SU-DHL-6 (cell line): ENCODE measurements around the gene ANKRD23.

ENCODE experiments used
- H2AFZ ChIP-seq: fragments of 200-600 bp; sonication (generic); 2 replicates; pipeline ENCODE4 v1.6.1; 2014; ENCODE audit warnings: low read depth, mild to moderate bottlenecking, moderate library complexity, mixed read lengths, antibody characterized with exemption, low read length; ENCODE audit not compliant: severe bottlenecking
- H3F3A ChIP-seq: fragments of 200-600 bp; shearing (Covaris generic); 2 replicates; pipeline ENCODE4 v1.6.0; 2016; ENCODE audit warnings: antibody characterized with exemption, mild to moderate bottlenecking; ENCODE audit not compliant: insufficient read depth
- H3K27ac ChIP-seq: fragments of 200-600 bp; sonication (generic); 2 replicates; pipeline ENCODE4 v1.5.1; 2016; ENCODE audit warnings: low read depth, mild to moderate bottlenecking, low read length, moderate library complexity, mixed read lengths
- H3K27me3 ChIP-seq: fragments of 200-600 bp; sonication (generic), shearing (Covaris generic); 2 replicates; pipeline ENCODE4 v1.6.0; 2014; ENCODE audit warnings: mild to moderate bottlenecking, low read length
- H3K36me3 ChIP-seq: fragments of 200-600 bp; sonication (generic); 2 replicates; pipeline ENCODE4 v1.6.1; 2014; ENCODE audit warnings: mild to moderate bottlenecking, low read length, mixed read lengths
- H3K4me2 ChIP-seq: fragments of 300-600, 200-600 bp; shearing (Covaris generic), sonication (generic); 2 replicates; pipeline ENCODE4 v1.6.0; 2014; ENCODE audit warnings: low read length, low read depth, mild to moderate bottlenecking; ENCODE audit not compliant: poor library complexity, severe bottlenecking
- H3K4me3 ChIP-seq: fragments of 200-600 bp; sonication (generic); 2 replicates; pipeline ENCODE4 v1.5.1; 2014; ENCODE audit warnings: antibody characterized with exemption, low read length, mild to moderate bottlenecking, mixed read lengths; ENCODE audit not compliant: insufficient read depth, poor library complexity, severe bottlenecking
- H3K79me2 ChIP-seq: fragments of 200-600 bp; sonication (generic); 2 replicates; pipeline ENCODE4 v1.6.1; 2014; ENCODE audit warnings: mild to moderate bottlenecking, low read length, moderate library complexity; ENCODE audit not compliant: insufficient read depth
- H3K9ac ChIP-seq: fragments of 200-600 bp; sonication (generic); 2 replicates; pipeline ENCODE4 v1.7.0; 2014; ENCODE audit warnings: mild to moderate bottlenecking, low read length
- H3K9me2 ChIP-seq: fragments of 200-600 bp; sonication (generic); replicated peaks from 2 replicates; pipeline ENCODE4 v1.6.1; 2014; ENCODE audit warnings: low read length; ENCODE audit not compliant: insufficient read depth
- H3K9me3 ChIP-seq: fragments of 200-600 bp; sonication (generic); 2 replicates; pipeline ENCODE4 v1.6.1; 2014; ENCODE audit warnings: low read length, mixed read lengths; ENCODE audit not compliant: insufficient read depth
- H4K20me1 ChIP-seq: fragments of 200-600 bp; sonication (generic); 2 replicates; pipeline ENCODE4 v1.6.1; 2014; ENCODE audit warnings: low read depth, mild to moderate bottlenecking, antibody characterized with exemption, low read length, moderate library complexity, mixed read lengths
- EZH2phosphoT487 ChIP-seq: fragments of 200-600 bp; sonication (generic), shearing (Covaris generic); conservative IDR thresholded peaks from 2 replicates; pipeline ENCODE4 v1.6.1; 2018; ENCODE audit warnings: mild to moderate bottlenecking, antibody characterized with exemption, low read length, moderate library complexity, mixed read lengths
- TF ChIP-seq, protein P1 (sequence below): fragments of 200-600 bp; sonication (generic); IDR thresholded peaks from one replicate; pipeline ENCODE4 v1.5.1; 2017; ENCODE audit warnings: antibody characterized with exemption, mild to moderate bottlenecking, low read length, moderate library complexity; ENCODE audit not compliant: insufficient read depth, poor library complexity, severe bottlenecking

ANKRD23 gene

DNA sequence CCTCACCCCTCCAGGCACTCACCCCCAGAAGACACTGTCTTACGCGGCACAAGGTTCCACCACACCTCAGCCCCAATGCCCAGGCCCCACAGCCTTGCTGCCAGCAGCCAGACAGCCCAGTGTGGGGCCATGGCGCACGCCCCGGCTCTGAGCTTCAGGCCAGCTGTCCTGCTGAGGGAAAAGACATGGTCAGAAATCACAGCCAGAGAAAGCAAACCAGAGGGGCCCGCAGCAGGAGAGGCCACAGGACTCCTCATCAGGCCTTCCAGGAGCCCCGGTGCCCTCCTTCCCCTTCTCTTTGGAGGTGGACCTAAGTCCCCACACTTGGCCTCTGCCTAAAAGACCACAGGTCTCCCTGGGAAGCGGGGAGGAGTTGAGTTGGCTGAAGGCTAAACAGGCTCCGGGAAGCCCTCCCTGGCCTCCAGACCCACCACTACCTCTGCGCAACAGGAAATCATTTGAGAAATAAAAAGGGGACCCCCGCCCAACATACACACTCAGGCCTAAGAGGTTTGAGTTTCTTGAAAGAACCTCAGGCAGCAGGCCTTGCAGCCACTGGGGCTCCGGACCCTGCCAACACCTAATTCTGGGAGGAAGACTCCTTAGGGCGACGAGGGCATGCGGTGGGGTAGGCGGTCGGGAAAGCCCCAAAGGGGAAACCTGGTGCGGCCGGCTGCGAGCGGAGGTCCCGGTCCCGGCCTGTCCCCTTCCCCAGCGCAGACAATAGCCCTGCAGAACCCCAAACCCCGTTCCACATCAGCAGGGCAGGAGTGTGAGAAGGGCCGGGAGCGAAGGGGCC lies 24.1 kb upstream of the ANKRD23 start:
- H3K9me2 ChIP-seq = no peaks in the 10 kb centered on the region
- H3K27ac ChIP-seq = no peak overlapping the region
- no peaks in the 10 kb centered on the region for H3F3A ChIP-seq
- no peak for TF ChIP-seq EZH2phosphoT487
- TF ChIP-seq, protein P1, sequence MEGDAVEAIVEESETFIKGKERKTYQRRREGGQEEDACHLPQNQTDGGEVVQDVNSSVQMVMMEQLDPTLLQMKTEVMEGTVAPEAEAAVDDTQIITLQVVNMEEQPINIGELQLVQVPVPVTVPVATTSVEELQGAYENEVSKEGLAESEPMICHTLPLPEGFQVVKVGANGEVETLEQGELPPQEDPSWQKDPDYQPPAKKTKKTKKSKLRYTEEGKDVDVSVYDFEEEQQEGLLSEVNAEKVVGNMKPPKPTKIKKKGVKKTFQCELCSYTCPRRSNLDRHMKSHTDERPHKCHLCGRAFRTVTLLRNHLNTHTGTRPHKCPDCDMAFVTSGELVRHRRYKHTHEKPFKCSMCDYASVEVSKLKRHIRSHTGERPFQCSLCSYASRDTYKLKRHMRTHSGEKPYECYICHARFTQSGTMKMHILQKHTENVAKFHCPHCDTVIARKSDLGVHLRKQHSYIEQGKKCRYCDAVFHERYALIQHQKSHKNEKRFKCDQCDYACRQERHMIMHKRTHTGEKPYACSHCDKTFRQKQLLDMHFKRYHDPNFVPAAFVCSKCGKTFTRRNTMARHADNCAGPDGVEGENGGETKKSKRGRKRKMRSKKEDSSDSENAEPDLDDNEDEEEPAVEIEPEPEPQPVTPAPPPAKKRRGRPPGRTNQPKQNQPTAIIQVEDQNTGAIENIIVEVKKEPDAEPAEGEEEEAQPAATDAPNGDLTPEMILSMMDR = no peak
- H3K79me2 ChIP-seq = no peaks in the 10 kb centered on the region
- H3K4me2 ChIP-seq = peak overlapping the region; percentile 63
- no peak overlapping the region for H3K9ac ChIP-seq
- H2AFZ ChIP-seq = no peak overlapping the region
- no peak overlapping the region for H3K4me3 ChIP-seq
- H3K9me3 ChIP-seq = no peaks in the 10 kb centered on the region
- no peaks in the 10 kb centered on the region for H4K20me1 ChIP-seq
- no peaks in the 10 kb centered on the region for H3K36me3 ChIP-seq
- H3K27me3 ChIP-seq = no peaks in the 10 kb centered on the region

DNA sequence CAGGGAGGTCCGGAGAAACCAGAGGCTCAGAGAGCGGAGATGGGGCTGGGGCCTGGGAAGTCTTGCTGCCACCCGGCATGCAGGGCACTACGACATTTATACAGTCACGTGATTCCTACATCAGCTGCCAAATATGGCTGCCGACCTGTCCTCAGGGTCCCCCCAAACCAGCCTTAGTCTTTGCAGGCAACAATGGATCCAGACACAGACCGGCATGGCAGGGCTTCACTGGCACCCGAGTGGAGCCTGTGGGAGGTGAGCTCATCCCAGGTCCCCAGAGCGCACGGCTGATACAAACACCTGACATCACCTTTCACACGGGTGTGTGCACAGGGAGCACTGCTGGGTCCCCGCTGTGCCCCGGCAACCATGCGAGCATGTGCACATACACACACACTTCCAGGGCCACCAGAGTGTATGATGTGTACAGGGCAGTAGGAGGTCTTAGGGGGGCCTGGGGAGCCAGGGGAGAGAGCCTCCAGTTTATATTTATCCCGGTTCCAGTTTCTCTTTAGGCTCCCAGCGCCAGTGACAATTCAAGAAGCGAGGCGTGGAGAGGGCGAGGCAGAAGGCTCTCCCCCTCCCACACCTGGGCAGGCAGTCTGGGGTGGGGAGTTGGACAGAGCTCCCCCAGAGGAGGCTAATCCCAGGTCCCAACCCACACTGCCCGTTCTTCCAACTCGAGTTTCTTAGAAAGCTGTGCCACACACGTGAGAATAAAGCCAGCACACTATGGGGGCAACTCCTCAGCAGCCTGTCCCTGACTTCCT lies 23.4 kb upstream of the ANKRD23 start:
- Histone ChIP-seq H3K9me2 (no peaks in the 10 kb centered on the region), H3K4me3 (no peak overlapping the region), H3K4me2 (no peak overlapping the region), H3K9me3 (no peaks in the 10 kb centered on the region), H3K27me3 (no peaks in the 10 kb centered on the region), H3K36me3 (no peaks in the 10 kb centered on the region), H3K27ac (no peak overlapping the region), H3K79me2 (no peaks in the 10 kb centered on the region), H2AFZ (no peak overlapping the region), H3K9ac (no peak overlapping the region), H4K20me1 (no peaks in the 10 kb centered on the region), H3F3A (no peaks in the 10 kb centered on the region)
- TF ChIP-seq, protein P1 = no peak
- TF ChIP-seq EZH2phosphoT487 = no peak

DNA sequence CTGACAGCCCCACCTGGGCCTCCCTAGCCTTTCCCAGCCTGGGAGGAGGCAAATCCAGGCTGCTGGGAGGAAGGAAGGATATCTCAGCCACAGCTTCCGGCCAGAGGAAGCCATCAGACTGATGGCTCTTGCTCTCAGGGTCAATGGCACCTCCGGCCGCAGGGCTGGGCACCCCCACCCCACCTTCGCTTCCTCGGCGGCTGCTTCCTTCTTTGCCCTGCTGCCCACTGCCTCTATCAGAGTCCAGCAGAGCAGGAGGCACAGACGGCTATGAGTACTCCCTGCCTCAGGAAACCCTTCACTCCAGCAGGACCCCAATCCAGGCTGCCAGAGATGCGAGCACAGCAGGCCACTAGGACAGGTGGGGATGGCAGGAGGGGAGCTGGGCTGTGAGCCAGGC lies 22.8 kb upstream of the ANKRD23 start:
- Histone ChIP-seq H3K9me3 (no peaks in the 10 kb centered on the region), H4K20me1 (no peaks in the 10 kb centered on the region), H3K4me3 (no peak overlapping the region), H3F3A (no peaks in the 10 kb centered on the region), H3K27ac (no peak overlapping the region), H3K9me2 (no peaks in the 10 kb centered on the region), H3K4me2 (no peak overlapping the region), H3K36me3 (no peaks in the 10 kb centered on the region), H3K79me2 (no peaks in the 10 kb centered on the region), H3K27me3 (no peaks in the 10 kb centered on the region), H3K9ac (no peak overlapping the region), H2AFZ (no peak overlapping the region)
- TF ChIP-seq, protein P1 = no peak
- TF ChIP-seq EZH2phosphoT487 = no peak
